NCI-H82 treated with DMSO at 0.1 percent for 48 hours (cell line): Measurements from ENCODE around the gene ZBTB25.
A peak's percentile ranks its signal among the peaks of the same experiment; 100 is the strongest.

Experiments
- DNase-seq: peaks from one replicate; lab custom pipeline; 2025; ENCODE audit not compliant: unreplicated experiment; lab: John Stamatoyannopoulos, UW

The ZBTB25 gene

DNA sequence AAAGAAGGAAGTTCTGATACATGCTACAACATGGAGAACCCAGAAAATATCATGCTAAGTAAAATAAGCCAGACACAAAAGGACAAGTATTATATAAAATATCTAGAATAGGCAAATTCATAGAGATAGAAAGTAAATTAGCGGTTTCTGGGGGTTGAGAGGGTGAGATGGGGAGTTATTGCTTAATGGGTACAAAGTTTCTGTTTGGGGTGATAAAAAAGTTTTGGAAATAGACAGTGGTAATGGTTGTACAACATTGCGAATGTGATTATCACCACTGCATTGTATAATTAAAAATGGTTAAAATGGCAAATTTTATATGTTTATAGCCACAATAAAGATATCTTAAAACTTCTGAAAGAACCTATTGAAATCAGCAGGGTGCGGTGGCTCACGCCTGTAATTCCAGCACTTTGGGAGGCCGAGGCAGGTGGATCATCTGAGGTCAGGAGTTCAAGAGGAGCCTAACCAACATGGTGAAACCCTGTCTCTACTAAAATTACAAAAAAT lies 15.0 kb downstream of the ZBTB25 start:
- DNase-seq = no peak

- no peak for DNase-seq
Observed at GRCh38 chr14:64478634-64479250, 24.9 kb downstream of the ZBTB25 start.

DNA sequence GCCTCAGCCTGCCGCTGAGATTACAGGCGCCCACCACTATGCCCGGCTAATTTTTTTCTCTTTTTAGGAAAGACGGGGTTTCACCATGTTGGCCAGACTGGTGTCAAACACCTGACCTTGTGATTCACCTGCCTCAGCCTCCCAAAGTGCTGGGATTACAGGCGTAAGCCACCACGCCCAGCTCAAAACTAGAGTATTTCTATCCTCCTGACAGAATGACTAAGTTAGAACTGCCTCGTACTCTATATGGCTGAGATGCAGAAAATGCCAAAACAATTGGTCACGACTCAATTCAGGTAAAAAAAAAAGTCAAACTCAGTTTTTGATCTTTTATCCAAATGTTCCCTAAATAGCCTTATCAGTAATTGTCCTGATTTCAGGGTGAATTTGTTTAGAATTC lies 27.2 kb downstream of the ZBTB25 start:
- DNase-seq = no peak

DNA sequence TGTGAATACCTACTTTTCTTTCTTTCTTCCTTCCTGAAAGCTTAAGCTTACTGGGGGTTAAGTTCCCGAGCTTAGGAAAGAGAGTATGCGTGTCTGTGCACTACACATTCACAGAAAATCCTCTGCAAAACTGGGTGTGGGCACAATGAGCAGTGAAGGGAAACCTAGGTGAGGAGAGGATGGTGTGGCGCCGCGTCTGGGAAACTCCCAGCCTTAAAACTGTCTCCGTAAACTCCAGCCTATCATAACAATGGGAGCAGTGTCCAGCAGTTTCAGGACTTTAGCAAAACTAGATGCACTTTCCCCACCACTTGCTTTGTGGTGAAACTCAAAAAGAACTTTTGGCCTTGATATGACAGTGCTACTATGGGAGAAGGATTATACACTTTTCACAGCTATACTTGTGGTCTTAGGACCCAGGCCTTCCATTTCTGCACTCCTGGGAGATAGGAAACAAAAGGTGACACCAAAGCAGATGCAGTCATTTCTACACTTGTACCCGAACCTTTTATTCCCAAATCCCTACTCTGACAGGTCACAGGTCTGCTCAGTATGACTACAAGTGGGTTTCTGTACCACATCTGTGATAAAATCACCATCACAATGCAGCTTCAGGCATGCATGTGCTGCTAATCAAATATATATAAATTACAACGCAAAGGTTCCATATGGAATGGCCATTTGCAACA lies 27.9 kb downstream of the ZBTB25 start:
- DNase-seq = no peak

DNA sequence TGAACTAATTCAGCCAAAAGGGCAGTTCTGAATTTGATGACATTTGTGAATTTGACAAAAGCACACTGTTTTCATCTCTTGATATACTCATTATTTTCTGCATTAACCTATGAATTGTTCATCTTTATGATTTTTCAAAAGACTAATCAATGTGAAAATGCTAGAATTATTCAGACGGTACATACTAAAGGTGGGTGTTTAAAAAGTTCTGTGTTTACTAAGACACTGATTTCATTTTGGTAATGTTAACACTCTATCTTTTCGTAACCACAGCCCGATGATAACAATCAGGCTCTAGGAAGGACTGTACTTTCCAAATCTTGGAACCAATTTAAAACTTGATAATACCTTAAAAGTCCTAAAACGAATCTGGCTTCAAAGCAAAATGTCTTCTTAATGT lies 28.9 kb downstream of the ZBTB25 start:
- no peak for DNase-seq

DNA sequence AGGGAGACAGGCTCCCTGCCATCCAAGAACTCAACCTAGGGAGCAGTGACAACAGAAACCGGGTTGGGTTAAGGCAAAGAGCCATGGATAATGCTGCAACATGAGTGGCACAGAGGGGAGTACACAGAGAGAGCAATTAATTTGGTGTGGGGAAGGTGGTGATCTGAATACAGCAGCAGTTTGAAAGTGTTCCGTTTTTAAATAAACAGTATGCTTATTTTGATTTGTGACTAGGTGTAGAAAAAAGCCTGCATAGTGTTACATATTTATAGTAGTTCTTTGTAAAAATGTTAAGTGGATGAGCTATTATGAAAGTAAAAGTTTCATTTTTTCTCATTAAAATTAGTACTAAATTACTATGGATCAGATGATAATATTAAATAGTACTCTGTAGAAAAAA lies 29.6 kb downstream of the ZBTB25 start:
- no peak for DNase-seq

DNA sequence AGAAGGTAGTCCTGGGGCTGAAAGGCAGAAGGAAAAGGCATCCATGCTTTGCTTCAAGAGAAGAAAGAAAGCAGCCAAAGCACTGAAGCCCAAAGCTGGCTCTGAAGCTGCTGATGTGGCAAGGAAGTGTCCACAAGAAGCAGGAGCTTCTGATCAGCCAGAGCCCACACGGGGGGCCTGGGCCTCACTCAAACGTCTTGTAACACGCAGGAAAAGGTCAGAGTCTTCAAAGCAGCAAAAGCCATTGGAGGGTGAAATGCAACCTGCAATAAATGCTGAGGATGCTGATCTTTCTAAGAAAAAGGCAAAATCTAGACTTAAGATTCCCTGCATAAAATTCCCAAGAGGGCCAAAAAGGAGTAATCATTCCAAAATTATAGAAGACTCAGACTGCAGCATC lies 35.2 kb downstream of the ZBTB25 start:
- no peak for DNase-seq

GRCh38 chr14:64467566-64467965 lies 36.1 kb downstream of the ZBTB25 start:
- DNase-seq = no peak

GRCh38 chr14:64467101-64467500 lies 36.5 kb downstream of the ZBTB25 start:
- DNase-seq = no peak

- peak; percentile 24 for DNase-seq
Observed at GRCh38 chr14:64465831-64466554, 37.6 kb downstream of the ZBTB25 start.

DNA sequence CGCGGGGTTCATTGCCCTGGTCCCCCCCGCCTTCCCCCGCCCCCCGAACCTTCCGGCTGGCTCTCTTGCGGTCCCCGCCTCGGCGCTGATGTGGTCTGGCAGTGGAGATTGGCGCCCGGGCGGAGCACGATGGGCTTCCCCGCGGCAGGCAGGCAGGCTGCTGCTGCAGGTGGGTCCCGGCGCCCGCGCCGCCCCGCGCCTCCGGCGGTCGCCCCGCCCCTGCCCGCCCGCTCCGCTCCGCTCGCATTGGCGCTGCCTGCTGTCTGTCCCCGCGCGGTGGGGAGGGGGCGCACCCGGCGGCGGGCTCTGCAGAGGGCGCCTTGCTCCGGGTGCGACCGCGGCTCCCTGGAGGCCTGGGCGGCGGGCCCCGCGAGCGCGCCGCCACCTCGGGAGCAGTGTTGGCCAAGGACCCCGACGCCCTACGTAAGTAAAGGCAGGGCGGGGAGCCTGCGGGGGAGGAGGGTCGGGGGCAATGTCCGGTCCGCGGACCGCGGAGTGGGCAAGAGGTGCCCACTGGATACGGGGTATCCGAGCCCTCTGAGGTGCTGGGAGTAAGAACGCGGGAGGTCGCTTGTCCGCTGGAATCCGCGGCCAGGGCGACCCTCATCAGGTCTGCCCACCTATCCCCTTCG lies 38.3 kb downstream of the ZBTB25 start, which contains the start of gene AKAP5:
Gene AKAP5 (plus strand): TSS at position 309 of the 632 bp plus-strand sequence. CDS start 2,896 bp downstream, outside the sequence.
- DNase-seq = peak; percentile 17

DNA sequence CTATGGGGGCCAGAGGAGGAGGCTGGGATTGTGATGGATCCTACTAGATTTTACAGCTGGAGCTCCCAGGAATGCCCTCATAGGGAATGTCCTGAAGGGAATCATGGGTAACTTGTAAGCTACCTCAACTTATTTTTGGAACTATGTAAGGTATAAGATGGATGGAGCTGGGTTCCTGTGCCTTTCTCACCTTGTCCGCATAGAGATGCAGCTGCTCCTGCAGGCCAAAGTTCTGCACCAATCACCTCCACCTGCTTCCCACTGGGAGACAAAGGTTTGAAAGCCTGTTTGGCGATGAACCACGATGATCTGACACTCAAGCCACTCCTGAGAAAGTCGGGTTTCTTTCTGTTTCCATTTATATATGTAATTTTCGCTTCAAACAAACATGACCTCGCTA lies 39.0 kb downstream of the ZBTB25 start:
- DNase-seq = no peak

GRCh38 chr14:64463873-64464272 lies 39.8 kb downstream of the ZBTB25 start:
- no peak for DNase-seq

DNA sequence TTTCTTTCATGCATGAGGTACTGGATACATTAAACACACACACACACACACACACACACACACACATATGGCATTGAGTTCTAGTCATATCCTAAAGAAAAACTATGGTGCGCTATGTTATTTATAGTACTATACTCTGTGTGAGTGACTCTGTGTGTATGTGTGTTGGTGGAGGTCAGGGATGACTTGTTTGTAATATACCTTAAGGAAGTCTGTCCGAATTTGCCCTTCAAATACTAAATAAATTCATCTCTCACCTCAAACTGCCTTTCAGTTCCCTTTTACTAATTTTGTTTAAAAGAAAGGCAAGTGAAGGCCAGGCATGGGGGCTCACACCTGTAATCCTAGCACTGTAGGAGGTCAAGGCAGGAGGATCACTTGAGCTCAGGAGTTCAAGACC lies 40.4 kb downstream of the ZBTB25 start:
- DNase-seq = no peak

- no peak for DNase-seq
Observed at GRCh38 chr14:64461221-64461620, 42.4 kb downstream of the ZBTB25 start.

DNA sequence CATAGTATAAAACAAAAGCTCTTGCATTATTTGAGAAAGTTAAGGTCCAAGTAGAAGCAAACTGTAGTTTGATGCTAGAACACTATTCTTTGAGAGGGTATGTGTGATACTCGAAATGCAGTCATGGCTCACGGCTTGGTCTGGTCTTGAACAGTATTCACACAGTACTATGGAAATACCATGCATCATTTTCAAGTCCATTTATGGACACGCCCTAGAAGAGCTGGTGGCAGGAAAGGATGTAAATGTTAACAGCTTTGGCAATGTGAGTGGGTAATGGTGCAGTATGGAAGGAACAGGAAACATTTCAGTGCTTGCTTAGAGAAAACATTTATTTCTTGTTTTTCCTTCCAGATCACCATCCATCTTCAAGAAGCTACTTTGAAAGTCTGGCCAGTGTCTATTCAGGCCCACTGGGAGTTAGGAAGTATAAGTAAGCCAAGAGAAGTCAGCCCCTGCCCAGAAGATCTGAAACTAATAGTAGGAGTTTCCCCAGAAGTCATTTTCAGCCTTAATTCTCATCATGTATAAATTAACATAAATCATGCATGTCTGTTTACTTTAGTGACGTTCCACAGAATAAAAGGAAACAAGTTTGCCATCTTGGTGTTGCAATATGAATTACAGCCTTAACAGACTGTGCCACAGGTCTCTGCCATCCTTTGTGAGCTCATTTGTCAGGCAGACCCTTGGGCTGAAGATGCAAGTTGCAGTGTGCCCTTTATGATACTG lies 44.1 kb downstream of the ZBTB25 start:
- DNase-seq = no peak

- DNase-seq = no peak
Observed at GRCh38 chr14:64454671-64455070, 49.0 kb downstream of the ZBTB25 start.

DNA sequence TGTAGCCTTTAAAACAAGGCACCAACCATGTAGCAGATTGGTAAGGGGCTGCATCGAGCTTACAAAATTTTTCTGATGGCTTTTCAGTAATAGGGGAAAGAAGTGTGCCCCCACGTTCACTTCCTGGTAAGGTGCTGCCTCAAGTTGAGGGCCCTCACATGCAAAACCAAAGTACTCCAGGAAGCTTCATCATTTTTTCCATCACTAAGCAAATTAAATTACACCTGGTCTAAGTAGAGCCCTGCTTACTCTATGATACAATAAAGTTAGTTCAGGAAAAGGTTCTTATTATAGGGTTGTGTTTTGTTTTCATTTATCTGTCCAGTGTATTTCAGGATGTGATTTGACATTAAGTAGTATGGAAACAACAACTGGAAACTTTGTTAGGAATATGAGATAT lies 53.4 kb downstream of the ZBTB25 start:
- DNase-seq = no peak

DNA sequence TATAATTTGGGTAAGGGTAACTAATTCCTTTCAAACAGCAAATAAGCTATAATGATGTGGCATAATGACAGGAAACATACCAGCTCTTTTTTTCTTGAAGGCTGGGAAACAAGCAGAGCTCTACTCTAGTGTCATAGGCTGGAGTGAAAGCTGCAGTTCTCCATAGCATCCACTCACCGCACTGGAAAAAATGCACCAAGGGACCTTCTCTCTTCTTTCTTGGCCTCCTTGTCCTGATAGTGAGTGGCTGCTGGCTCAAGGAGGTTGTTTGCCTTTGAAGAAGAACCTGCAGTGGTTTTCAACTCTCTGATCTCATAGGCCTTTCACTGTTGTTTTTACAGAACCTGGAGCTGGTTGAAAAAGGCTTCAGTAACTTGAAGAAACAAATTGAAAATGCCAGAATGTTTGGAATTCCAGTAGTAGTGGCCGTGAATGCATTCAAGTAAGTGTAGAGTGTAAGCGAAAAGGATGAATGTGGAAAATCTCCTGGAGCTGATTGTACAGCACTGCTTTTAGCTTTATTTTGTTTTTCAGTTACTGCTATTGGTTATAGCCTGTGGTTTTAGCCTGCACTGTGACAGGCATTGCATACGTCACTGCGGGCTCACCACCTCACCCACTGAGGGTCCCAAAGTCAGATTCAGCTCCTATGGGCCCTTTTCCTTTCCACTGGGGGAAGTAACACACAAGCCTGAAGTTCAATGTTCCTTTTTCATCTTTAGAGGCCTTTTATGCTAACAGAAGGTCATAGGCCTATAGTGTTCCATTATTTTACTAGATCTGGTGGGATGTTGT lies 55.6 kb downstream of the ZBTB25 start:
- no peak for DNase-seq
